HepG2 (cell line): Measurements from ENCODE around the gene TRMT112. TPM values are rescaled to one million over a fixed set of nuclear protein-coding genes. Genes with fewer than 3 reads are reported as not detected.

ENCODE experiments used
- ARNTL ChIP-seq: sonication (generic); formaldehyde crosslinking; IDR thresholded peaks from 2 replicates; pipeline ENCODE4 v1.4.0; 2020; ENCODE audit warnings: mild to moderate bottlenecking, missing genetic modification reagents
- ASH2L ChIP-seq: fragments of 300-600, 200-600 bp; sonication (generic); IDR thresholded peaks from 2 replicates; pipeline ENCODE4 v1.7.0; 2017; ENCODE audit warnings: low read depth, mild to moderate bottlenecking, moderate library complexity, mixed read lengths, low read length; ENCODE audit not compliant: insufficient read length
- CCDC6 ChIP-seq: sonication (generic); formaldehyde crosslinking; IDR thresholded peaks from 2 replicates; pipeline ENCODE4 v1.8.1; 2022; ENCODE audit warnings: mild to moderate bottlenecking, missing genetic modification reagents, moderate library complexity
- ISL2 ChIP-seq: sonication (generic); formaldehyde crosslinking; IDR thresholded peaks from 2 replicates; pipeline ENCODE4 v1.5.0; 2020; ENCODE audit warnings: missing genetic modification reagents
- KMT2B ChIP-seq: IDR thresholded peaks from 2 replicates; pipeline ENCODE4 v1.6.1; 2016; ENCODE audit warnings: missing genetic modification reagents, missing compliant biosample characterization
- MYC ChIP-seq: sonication (generic); formaldehyde crosslinking; IDR thresholded peaks from 2 replicates; pipeline ENCODE4 v1.9.0; 2021; ENCODE audit warnings: missing genetic modification reagents, borderline replicate concordance
- MYNN ChIP-seq: sonication (generic); formaldehyde crosslinking; IDR thresholded peaks from 2 replicates; pipeline ENCODE4 v1.4.0; 2020; ENCODE audit warnings: mild to moderate bottlenecking, low read depth, missing genetic modification reagents
- PATZ1 ChIP-seq: sonication (generic); formaldehyde crosslinking; IDR thresholded peaks from 2 replicates; pipeline ENCODE4 v1.4.0; 2020; ENCODE audit warnings: missing genetic modification reagents
- PTBP1 ChIP-seq: fragments of 200-400 bp; formaldehyde crosslinking; IDR thresholded peaks from 2 replicates; pipeline ENCODE4 v1.6.1; 2018; ENCODE audit warnings: low read length, low read depth; ENCODE audit not compliant: poor library complexity, severe bottlenecking
- RNF219 ChIP-seq: sonication (generic); formaldehyde crosslinking; IDR thresholded peaks from 2 replicates; pipeline ENCODE4 v1.5.0; 2020; ENCODE audit warnings: mild to moderate bottlenecking, missing genetic modification reagents
- UBTF ChIP-seq: sonication (generic); formaldehyde crosslinking; IDR thresholded peaks from 2 replicates; pipeline ENCODE4 v1.4.0; 2020; ENCODE audit warnings: mild to moderate bottlenecking, missing genetic modification reagents
- XBP1 ChIP-seq: sonication (generic); formaldehyde crosslinking; IDR thresholded peaks from 2 replicates; pipeline ENCODE4 v1.5.0; 2020; ENCODE audit warnings: missing genetic modification reagents
- ZNF264 ChIP-seq: sonication (generic); formaldehyde crosslinking; IDR thresholded peaks from 2 replicates; pipeline ENCODE4 v1.4.0; 2020; ENCODE audit warnings: missing genetic modification reagents
- ZNF282 ChIP-seq: fragments of 450-650 bp; IDR thresholded peaks from 2 replicates; pipeline ENCODE4 v1.6.1; 2018; ENCODE audit not compliant: partially characterized antibody
- ZNF430 ChIP-seq: sonication (generic); formaldehyde crosslinking; IDR thresholded peaks from 2 replicates; pipeline ENCODE4 v1.9.0; 2021; ENCODE audit warnings: mild to moderate bottlenecking, missing genetic modification reagents
- ZNF577 ChIP-seq: sonication (generic); formaldehyde crosslinking; IDR thresholded peaks from 2 replicates; pipeline ENCODE4 v1.4.0; 2020; ENCODE audit warnings: mild to moderate bottlenecking, low read depth, missing genetic modification reagents, borderline replicate concordance
- ZNF687 ChIP-seq: sonication (generic); formaldehyde crosslinking; IDR thresholded peaks from 2 replicates; pipeline ENCODE4 v1.5.1; 2020; ENCODE audit warnings: mild to moderate bottlenecking, missing genetic modification reagents, moderate library complexity
- ZNF709 ChIP-seq: sonication (generic); formaldehyde crosslinking; IDR thresholded peaks from 2 replicates; pipeline ENCODE4 v1.5.0; 2020; ENCODE audit warnings: mild to moderate bottlenecking, missing genetic modification reagents
- ZNF841 ChIP-seq: sonication (generic); formaldehyde crosslinking; IDR thresholded peaks from 2 replicates; pipeline ENCODE4 v1.8.1; 2023; ENCODE audit warnings: missing genetic modification reagents, borderline replicate concordance
- ZSCAN29 ChIP-seq: sonication (generic); formaldehyde crosslinking; conservative IDR thresholded peaks from 2 replicates; pipeline ENCODE4 v1.4.0; 2020; ENCODE audit warnings: mild to moderate bottlenecking, missing genetic modification reagents
- polyA plus RNA-seq, 8 experiments: library from polyadenylated mRNA; depleted of rRNA in 3 of 8; stranded (reverse) in 7 of 8; unstranded in 1 of 8; fragments of >200 nt; fragmentation: Illumina TruSeq in 4 of 8; extraction: Trizol in 4 of 8; gene quantifications; 2 replicates each; pipeline versions ENCODE4 v1.2.1 to v1.2.3, GENCODE V29; 2011 to 2016; ENCODE audit warnings: low read depth in 4 of 8, missing spikeins in 1 of 8, mixed read lengths in 1 of 8; ENCODE audit not compliant: insufficient read depth in 1 of 8
- total RNA-seq, 5 experiments: library from RNA; depleted of rRNA; stranded (reverse); fragments of >200 nt; fragmentation: Illumina TruSeq; extraction: Trizol; gene quantifications; 2 replicates each; pipeline ENCODE4 v1.2.3, GENCODE V29; 2016; ENCODE audit warnings: low read depth in 1 of 5

TRMT112 gene
- total and polyA plus RNA-seq, 2 of the 13 experiments (the other 11 are each of a cell fraction or from before 2014, with no cell fraction given), result 186 to 409 TPM

- TF ChIP-seq UBTF (CRISPR knock-in tag), result no peak
- peak; percentile 51; the same call in 1 of the 2 replicates for TF ChIP-seq ISL2
- no peak for TF ChIP-seq KMT2B (CRISPR knock-in tag)
- no peak for TF ChIP-seq ZNF577 (CRISPR knock-in tag)
- TF ChIP-seq RNF219, result no peak
- TF ChIP-seq MYNN (CRISPR knock-in tag), result 0 out of 2 replicates have a peak, but pooled peaks have one; percentile 56
- no peak for TF ChIP-seq ZNF841 (CRISPR knock-in tag)
- no peak for TF ChIP-seq ASH2L
- no peak for TF ChIP-seq PTBP1
- TF ChIP-seq MYC, result peak; percentile 48
- no peak for TF ChIP-seq ZNF282
- TF ChIP-seq PATZ1 (CRISPR knock-in tag), result peak; percentile 41; the same call in 1 of the 2 replicates
- TF ChIP-seq CCDC6 (CRISPR knock-in tag), result peak; percentile 22; the same call in 1 of the 2 replicates
- TF ChIP-seq ZSCAN29 (CRISPR knock-in tag), result no peak
- TF ChIP-seq ZNF687 (CRISPR knock-in tag), result peak; percentile 62
- TF ChIP-seq ZNF430 (CRISPR knock-in tag), result 0 out of 2 replicates have a peak, but pooled peaks have one; percentile 43
- 0 out of 2 replicates have a peak, but pooled peaks have one; percentile 55 for TF ChIP-seq XBP1 (CRISPR knock-in tag)
- no peak for TF ChIP-seq ZNF709
- no peak for TF ChIP-seq ZNF264 (CRISPR knock-in tag)
- TF ChIP-seq ARNTL, result no peak; the same call in 1 of the 2 replicates
Observed at GRCh38 chr11:64358536-64358906, 41.2 kb upstream of the TRMT112 start (continued).
